Lower leg skin (tissue), 3 donors: ENCODE data around the gene CHCHD10.

ENCODE experiments used
- POLR2A ChIP-seq, 2 donors: fragments of 450-650 bp; IDR thresholded peaks; one replicate each; pipeline ENCODE4 v1.6.1; 2016 to 2017; ENCODE audit warnings: antibody characterized with exemption in 2 of 2, mild to moderate bottlenecking in 1 of 2, moderate library complexity in 1 of 2
- TF ChIP-seq, protein P1 (sequence below), 3 donors: fragments of 450-650 bp; IDR thresholded peaks; one replicate each; pipeline ENCODE4 v1.5.1; 2016; ENCODE audit warnings: antibody characterized with exemption in 3 of 3, mild to moderate bottlenecking in 3 of 3, moderate library complexity in 2 of 3

DNA sequence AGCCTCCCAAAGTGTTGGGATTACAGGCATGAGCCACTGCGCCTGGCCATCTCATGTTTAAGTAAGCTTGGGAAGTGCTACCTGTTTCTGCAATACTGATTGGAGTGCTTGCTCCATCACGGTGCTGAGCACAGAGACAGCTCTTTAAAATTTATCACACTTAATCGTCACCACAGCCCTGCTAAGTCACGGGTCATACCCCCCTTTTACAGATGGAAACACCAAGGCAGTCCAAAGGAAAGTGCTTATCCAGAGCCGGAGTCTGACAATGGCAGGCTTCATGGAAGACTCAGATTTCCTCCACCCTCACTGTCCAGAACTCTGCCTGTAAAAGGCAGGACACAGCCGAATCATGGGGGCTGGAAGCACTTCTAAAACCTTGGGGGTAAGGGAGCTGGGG lies 7.7 kb downstream of the CHCHD10 start:
- no peak for TF ChIP-seq POLR2A (IDR thresholded peaks at IDR 0.05)
- TF ChIP-seq, protein P1, sequence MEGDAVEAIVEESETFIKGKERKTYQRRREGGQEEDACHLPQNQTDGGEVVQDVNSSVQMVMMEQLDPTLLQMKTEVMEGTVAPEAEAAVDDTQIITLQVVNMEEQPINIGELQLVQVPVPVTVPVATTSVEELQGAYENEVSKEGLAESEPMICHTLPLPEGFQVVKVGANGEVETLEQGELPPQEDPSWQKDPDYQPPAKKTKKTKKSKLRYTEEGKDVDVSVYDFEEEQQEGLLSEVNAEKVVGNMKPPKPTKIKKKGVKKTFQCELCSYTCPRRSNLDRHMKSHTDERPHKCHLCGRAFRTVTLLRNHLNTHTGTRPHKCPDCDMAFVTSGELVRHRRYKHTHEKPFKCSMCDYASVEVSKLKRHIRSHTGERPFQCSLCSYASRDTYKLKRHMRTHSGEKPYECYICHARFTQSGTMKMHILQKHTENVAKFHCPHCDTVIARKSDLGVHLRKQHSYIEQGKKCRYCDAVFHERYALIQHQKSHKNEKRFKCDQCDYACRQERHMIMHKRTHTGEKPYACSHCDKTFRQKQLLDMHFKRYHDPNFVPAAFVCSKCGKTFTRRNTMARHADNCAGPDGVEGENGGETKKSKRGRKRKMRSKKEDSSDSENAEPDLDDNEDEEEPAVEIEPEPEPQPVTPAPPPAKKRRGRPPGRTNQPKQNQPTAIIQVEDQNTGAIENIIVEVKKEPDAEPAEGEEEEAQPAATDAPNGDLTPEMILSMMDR (IDR thresholded peaks at IDR 0.05) = no peak
